Suppressor macrophage treated with lipopolysaccharide for 1 hour (primary cell): Measurements from ENCODE around the gene WSCD2.

Source experiments
- DNase-seq, 3 donors: peaks; one replicate each; pipeline ENCODE4 v3.0.0-alpha.2; 2020 to 2022

The WSCD2 gene

GRCh38 chr12:108238474-108238873, 109.4 kb downstream of the WSCD2 start:
- DNase-seq: no peak

- DNase-seq: peak in 2 of 3 donors; percentile 10 to 17
Measured at GRCh38 chr12:108239378-108239777, 110.3 kb downstream of the WSCD2 start.

- no peak for DNase-seq
Measured at GRCh38 chr12:108240027-108240785, 111.1 kb downstream of the WSCD2 start.

- no peak for DNase-seq
Measured at GRCh38 chr12:108240928-108241327, 111.8 kb downstream of the WSCD2 start.

GRCh38 chr12:108241986-108242703, 113.1 kb downstream of the WSCD2 start:
- DNase-seq: peak in 2 of 3 donors; percentile 13 to 16

- no peak for DNase-seq
Measured at GRCh38 chr12:108247130-108247529, 118.0 kb downstream of the WSCD2 start.

- no peak for DNase-seq
Measured at GRCh38 chr12:108248011-108248410, 118.9 kb downstream of the WSCD2 start.

- no peak for DNase-seq
Measured at GRCh38 chr12:108252523-108252922, 123.4 kb downstream of the WSCD2 start.

- no peak for DNase-seq
Measured at GRCh38 chr12:108253540-108253939, 124.5 kb downstream of the WSCD2 start.

GRCh38 chr12:108254030-108254429, 124.9 kb downstream of the WSCD2 start:
- no peak for DNase-seq

GRCh38 chr12:108254517-108255251, 125.6 kb downstream of the WSCD2 start:
- DNase-seq: no peak

- DNase-seq: no peak
Measured at GRCh38 chr12:108255252-108255602, 126.1 kb downstream of the WSCD2 start.

GRCh38 chr12:108257004-108257403, 127.9 kb downstream of the WSCD2 start:
- DNase-seq: no peak

GRCh38 chr12:108257610-108258106, 128.6 kb downstream of the WSCD2 start:
- no peak for DNase-seq

GRCh38 chr12:108260039-108260438, 131.0 kb downstream of the WSCD2 start:
- DNase-seq: no peak

- DNase-seq: no peak
Measured at GRCh38 chr12:108260969-108261368, 131.9 kb downstream of the WSCD2 start.

GRCh38 chr12:108265505-108265904, 136.4 kb downstream of the WSCD2 start:
- DNase-seq: no peak

GRCh38 chr12:108266131-108266530, 137.0 kb downstream of the WSCD2 start:
- no peak for DNase-seq

- peak in 1 of 3 donors; percentile 16 for DNase-seq
Measured at GRCh38 chr12:108267450-108267849, 138.4 kb downstream of the WSCD2 start.

- peak; percentile 79 to 90 (median 88) for DNase-seq
Measured at GRCh38 chr12:108268397-108268796, 139.3 kb downstream of the WSCD2 start.

GRCh38 chr12:108269224-108269623, 140.1 kb downstream of the WSCD2 start:
- DNase-seq: no peak

GRCh38 chr12:108270035-108270848, 141.2 kb downstream of the WSCD2 start:
- peak in 1 of 3 donors; percentile 11 for DNase-seq

- no peak for DNase-seq
Measured at GRCh38 chr12:108270849-108271143, 141.7 kb downstream of the WSCD2 start.
